ENCODE data around the gene PTH1R. TPM values are rescaled to one million over a fixed set of nuclear protein-coding genes. Genes with fewer than 3 reads are reported as not detected.

PTH1R gene
- total RNA-seq, 1 experiment from 2014 or later, result 0.32 TPM

GRCh38 chr3:46883830-46884185 is 6.3 kb downstream of the PTH1R start (continued):
- no peak for TF ChIP-seq ZBTB33 (IDR thresholded peaks at IDR 0.05; ENCODE audit: extremely low read depth, insufficient replicate concordance, low read length)
- no peak for TF ChIP-seq POLR2AphosphoS5 (IDR thresholded peaks at IDR 0.05; ENCODE audit: low read depth, low read length)
- TF ChIP-seq CTCF (IDR thresholded peaks at IDR 0.05 in 2 of 3, conservative IDR thresholded peaks at IDR 0.05 in 1 of 3; ENCODE audit: borderline replicate concordance in 1 of 3, insufficient read depth in 1 of 3, low read depth in 2 of 3, low read length in 2 of 3), result no peak
- TF ChIP-seq EGR1 (IDR thresholded peaks at IDR 0.05; ENCODE audit: low read depth), result no peak
- TF ChIP-seq ATF3 (IDR thresholded peaks at IDR 0.05), result no peak
- TF ChIP-seq ZNF274 (IDR thresholded peaks at IDR 0.05; ENCODE audit: low read depth, low read length), result no peak
- TF ChIP-seq TCF7L2 (IDR thresholded peaks at IDR 0.05; ENCODE audit: borderline replicate concordance, extremely low read depth, insufficient read depth, insufficient read length), result no peak
- no peak for TF ChIP-seq ZFX (IDR thresholded peaks at IDR 0.05)
- TF ChIP-seq CEBPB (IDR thresholded peaks at IDR 0.05; ENCODE audit: low read depth), result no peak
- no peak for TF ChIP-seq POLR2A (IDR thresholded peaks at IDR 0.05; ENCODE audit: borderline replicate concordance, extremely low read depth, insufficient read depth, insufficient read length)

GRCh38 chr3:46884427-46884826 is 6.9 kb downstream of the PTH1R start:
- ChIA-PET RAD21 (ENCODE audit: low non-redundant PET in 1 of 2, low total read pairs in 2 of 2, uncharacterized antibody in 2 of 2, unreplicated experiment in 2 of 2) (no interaction called here), POLR2A (no interaction called here), CTCF (no interaction called here)
- Histone ChIP-seq H3K36me3 (ENCODE audit: control insufficient read depth in 1 of 2, insufficient read depth in 2 of 2, low read length in 2 of 2) (no peaks in the 10 kb centered on the region), H3K9ac (ENCODE audit: low read length) (no peak overlapping the region), H3K27me3 (ENCODE audit: insufficient read depth, low read length) (no peaks in the 10 kb centered on the region), H3K79me2 (ENCODE audit: insufficient read depth, low read length) (no peaks in the 10 kb centered on the region), H3K4me3 (replicated peaks in 1 of 2; ENCODE audit: low read depth in 1 of 2, low read length in 2 of 2) (no peak overlapping the region), H2AFZ (ENCODE audit: low read depth, low read length, poor library complexity, severe bottlenecking) (no peak overlapping the region), H3K9me2 (ENCODE audit: insufficient read depth) (no peaks in the 10 kb centered on the region), H3K9me3 (ENCODE audit: control insufficient read depth in 1 of 2, insufficient read depth in 1 of 2, low read depth in 1 of 2, low read length in 2 of 2) (no peaks in the 10 kb centered on the region), H3K27ac (ENCODE audit: low read depth, low read length) (no peak overlapping the region), H3K4me1 (ENCODE audit: control insufficient read depth in 1 of 2, insufficient read depth in 2 of 2, low read length in 2 of 2) (peaks cover 0 to under 1% of the 10 kb centered on the region in 2 experiments; a peak in 2 of 4 replicates), H4K20me1 (ENCODE audit: insufficient read depth) (no peaks in the 10 kb centered on the region), H3K4me2 (ENCODE audit: low read length) (no peak overlapping the region)
- BruUV-seq (replicated peaks), result no TSS peak
- ATAC-seq (no peak), DNase-seq (ENCODE audit: low read depth, low spot score) (no peak)
- intact Hi-C loops (cut with micrococcal nuclease), result no loop called here
- TF ChIP-seq TCF7L2 (IDR thresholded peaks at IDR 0.05; ENCODE audit: borderline replicate concordance, extremely low read depth, insufficient read depth, insufficient read length) (no peak), ZFX (IDR thresholded peaks at IDR 0.05) (no peak), CEBPB (IDR thresholded peaks at IDR 0.05; ENCODE audit: low read depth) (no peak), CTCF (IDR thresholded peaks at IDR 0.05 in 2 of 3, conservative IDR thresholded peaks at IDR 0.05 in 1 of 3; ENCODE audit: borderline replicate concordance in 1 of 3, insufficient read depth in 1 of 3, low read depth in 2 of 3, low read length in 2 of 3) (no peak), ELF1 (IDR thresholded peaks at IDR 0.05; ENCODE audit: borderline replicate concordance, low read depth) (no peak), FOSL1 (IDR thresholded peaks at IDR 0.05; ENCODE audit: low read depth) (no peak), POLR2A (IDR thresholded peaks at IDR 0.05; ENCODE audit: borderline replicate concordance, extremely low read depth, insufficient read depth, insufficient read length) (no peak), EGR1 (IDR thresholded peaks at IDR 0.05; ENCODE audit: low read depth) (no peak), EZH2phosphoT487 (IDR thresholded peaks at IDR 0.05; ENCODE audit: borderline replicate concordance) (no peak), ATF3 (IDR thresholded peaks at IDR 0.05) (no peak)

All from HCT116 (cell line).